ENCODE measurements around the gene MAIP1.

MAIP1 gene

DNA sequence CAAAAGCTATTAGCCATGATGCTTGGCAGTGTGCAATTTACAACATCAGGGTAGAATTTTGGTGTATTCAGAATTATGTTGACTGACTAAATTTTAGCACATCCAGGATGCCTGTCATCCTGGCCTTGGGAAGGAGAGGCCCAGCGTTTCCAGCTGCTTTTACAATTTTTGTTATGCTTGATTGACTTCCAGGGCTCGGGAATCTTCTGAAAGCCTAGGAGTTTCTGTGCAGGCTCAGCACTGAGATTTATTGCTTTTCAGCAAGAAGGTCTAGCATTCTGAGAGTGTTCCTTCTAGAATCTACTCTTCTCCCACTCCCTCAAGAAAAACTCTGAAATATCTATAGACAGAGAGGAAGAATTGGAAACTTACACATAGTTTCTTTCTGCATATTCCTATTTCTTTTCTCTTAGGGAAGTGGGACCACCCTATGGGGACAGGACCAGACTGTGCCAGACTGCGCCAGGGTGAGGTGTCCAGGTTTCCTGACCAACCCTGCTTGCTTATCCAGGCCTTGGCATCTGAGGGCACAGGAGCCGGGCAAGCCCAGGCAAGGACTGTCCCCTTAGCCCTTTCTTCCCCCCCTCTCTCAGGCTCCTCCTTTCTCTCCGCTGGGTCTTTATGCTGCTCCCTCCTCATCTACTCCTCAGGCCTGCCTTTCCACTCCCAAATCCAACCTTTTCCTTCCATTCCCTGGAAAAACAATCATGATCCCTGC is 26.9 kb downstream of the MAIP1 start:
- H3K27ac ChIP-seq (ENCODE audit: low read depth, low read length) = no peak overlapping the region
- H3K27me3 ChIP-seq (ENCODE audit: control insufficient read depth, insufficient read depth, low read length) = no peaks in the 10 kb centered on the region
- no peak overlapping the region for H3K4me3 ChIP-seq (ENCODE audit: low read length)
- H3K4me1 ChIP-seq (ENCODE audit: control insufficient read depth, insufficient read depth, low read length) = no peaks in the 10 kb centered on the region
- H3K9ac ChIP-seq (ENCODE audit: low read length) = no peak overlapping the region
- H3K36me3 ChIP-seq (ENCODE audit: control insufficient read depth, insufficient read depth, low read length) = no peaks in the 10 kb centered on the region

- Histone ChIP-seq H3K4me1 (ENCODE audit: control insufficient read depth, insufficient read depth, low read length) (peaks cover 2% of the 10 kb centered on the region), H3K9ac (ENCODE audit: low read length) (no peak overlapping the region), H3K27me3 (ENCODE audit: control insufficient read depth, insufficient read depth, low read length) (no peaks in the 10 kb centered on the region), H3K4me3 (ENCODE audit: low read length) (no peak overlapping the region), H3K36me3 (ENCODE audit: control insufficient read depth, insufficient read depth, low read length) (no peaks in the 10 kb centered on the region), H3K27ac (ENCODE audit: low read depth, low read length) (no peak overlapping the region)
Observed at GRCh38 chr2:199983534-199983933, 28.2 kb downstream of the MAIP1 start.

DNA sequence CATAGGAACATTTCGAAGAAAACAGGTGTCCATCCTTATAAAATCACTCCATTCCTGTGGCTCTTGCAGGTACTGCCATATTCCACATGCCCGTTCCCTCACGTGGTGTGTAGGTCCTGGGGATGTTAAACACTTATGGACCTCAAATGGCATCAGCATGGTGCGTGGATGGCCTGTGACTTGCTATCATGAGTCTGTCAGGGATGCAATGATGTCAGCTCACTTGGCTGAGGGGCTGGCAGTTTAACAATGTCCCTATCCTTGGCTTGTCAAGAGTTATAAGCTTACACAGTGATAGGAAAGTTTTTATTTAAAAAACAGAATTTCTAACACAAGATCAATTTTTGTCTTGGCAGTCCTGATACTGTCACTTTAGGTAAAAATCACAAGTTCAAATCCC is 28.8 kb downstream of the MAIP1 start:
- no peaks in the 10 kb centered on the region for H3K27me3 ChIP-seq (ENCODE audit: control insufficient read depth, insufficient read depth, low read length)
- no peak overlapping the region for H3K9ac ChIP-seq (ENCODE audit: low read length)
- no peaks in the 10 kb centered on the region for H3K36me3 ChIP-seq (ENCODE audit: control insufficient read depth, insufficient read depth, low read length)
- H3K4me3 ChIP-seq (ENCODE audit: low read length) = no peak overlapping the region
- no peak overlapping the region for H3K27ac ChIP-seq (ENCODE audit: low read depth, low read length)
- peaks cover 2% of the 10 kb centered on the region for H3K4me1 ChIP-seq (ENCODE audit: control insufficient read depth, insufficient read depth, low read length)

DNA sequence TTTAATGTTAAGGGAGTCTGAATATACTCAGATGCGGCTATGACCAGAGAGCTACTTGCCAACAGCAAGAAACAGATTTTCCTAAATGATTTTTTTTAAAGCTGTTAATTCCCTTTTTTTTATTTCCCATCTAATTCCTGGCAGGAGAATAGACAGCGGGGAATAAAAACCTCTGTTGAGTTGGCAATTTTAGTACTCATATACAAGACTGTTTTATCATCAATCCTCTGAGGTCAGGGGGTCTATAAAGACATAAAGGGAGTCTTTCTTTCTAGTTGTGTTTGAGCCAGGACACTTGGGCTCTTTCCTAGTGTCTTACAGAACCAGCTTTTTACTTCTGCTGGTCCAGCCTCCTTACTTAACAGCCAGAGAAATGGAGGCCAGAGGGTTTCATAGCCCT is 29.4 kb downstream of the MAIP1 start:
- H3K4me1 ChIP-seq (ENCODE audit: control insufficient read depth, insufficient read depth, low read length) = peaks cover 2% of the 10 kb centered on the region
- no peak overlapping the region for H3K9ac ChIP-seq (ENCODE audit: low read length)
- H3K4me3 ChIP-seq (ENCODE audit: low read length) = no peak overlapping the region
- H3K27me3 ChIP-seq (ENCODE audit: control insufficient read depth, insufficient read depth, low read length) = no peaks in the 10 kb centered on the region
- H3K36me3 ChIP-seq (ENCODE audit: control insufficient read depth, insufficient read depth, low read length) = no peaks in the 10 kb centered on the region
- no peak overlapping the region for H3K27ac ChIP-seq (ENCODE audit: low read depth, low read length)

- Histone ChIP-seq H3K27me3 (ENCODE audit: control insufficient read depth, insufficient read depth, low read length) (no peaks in the 10 kb centered on the region), H3K27ac (ENCODE audit: low read depth, low read length) (no peak overlapping the region)
Observed at GRCh38 chr2:199985625-199986207, 30.3 kb downstream of the MAIP1 start.

DNA sequence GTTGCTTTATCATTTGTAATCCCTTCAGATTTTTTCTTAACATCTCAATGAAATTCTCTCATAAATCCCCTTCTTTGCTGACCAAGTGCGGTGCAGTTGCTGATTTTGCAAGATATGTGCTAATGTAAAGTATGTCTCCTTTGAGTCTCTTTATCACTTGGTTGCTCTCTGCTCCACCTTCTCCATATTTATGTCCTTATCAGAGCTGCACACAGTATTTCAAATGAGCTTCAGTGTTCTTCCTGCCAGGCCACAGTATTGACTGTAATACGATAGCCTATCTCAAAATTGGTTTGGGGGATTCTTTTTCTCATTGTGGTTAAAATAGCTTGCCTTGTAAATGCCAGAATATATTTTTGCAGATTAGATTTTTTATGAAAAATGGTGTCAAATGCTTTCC is 32.2 kb downstream of the MAIP1 start:
- H3K9ac ChIP-seq (ENCODE audit: low read length) = no peak overlapping the region
- H3K4me1 ChIP-seq (ENCODE audit: control insufficient read depth, insufficient read depth, low read length) = peaks cover 2% of the 10 kb centered on the region
- H3K27ac ChIP-seq (ENCODE audit: low read depth, low read length) = no peak overlapping the region
- H3K4me3 ChIP-seq (ENCODE audit: low read length) = no peak overlapping the region
- H3K27me3 ChIP-seq (ENCODE audit: control insufficient read depth, insufficient read depth, low read length) = no peaks in the 10 kb centered on the region
- no peaks in the 10 kb centered on the region for H3K36me3 ChIP-seq (ENCODE audit: control insufficient read depth, insufficient read depth, low read length)

More at GRCh38 chr2:199985625-199986207, 30.3 kb downstream of the MAIP1 start:
- no peak overlapping the region for H3K9ac ChIP-seq (ENCODE audit: low read length)
- H3K36me3 ChIP-seq (ENCODE audit: control insufficient read depth, insufficient read depth, low read length) = no peaks in the 10 kb centered on the region
- peaks cover 2% of the 10 kb centered on the region for H3K4me1 ChIP-seq (ENCODE audit: control insufficient read depth, insufficient read depth, low read length)
- no peak overlapping the region for H3K4me3 ChIP-seq (ENCODE audit: low read length)

- Histone ChIP-seq H3K27me3 (ENCODE audit: control insufficient read depth, insufficient read depth, low read length) (no peaks in the 10 kb centered on the region), H3K4me3 (ENCODE audit: low read length) (no peak overlapping the region), H3K36me3 (ENCODE audit: control insufficient read depth, insufficient read depth, low read length) (no peaks in the 10 kb centered on the region), H3K4me1 (ENCODE audit: control insufficient read depth, insufficient read depth, low read length) (peaks cover 2% of the 10 kb centered on the region), H3K27ac (ENCODE audit: low read depth, low read length) (no peak overlapping the region), H3K9ac (ENCODE audit: low read length) (no peak overlapping the region)
Observed at GRCh38 chr2:199988151-199988550, 32.8 kb downstream of the MAIP1 start.

- no peaks in the 10 kb centered on the region for H3K36me3 ChIP-seq (ENCODE audit: control insufficient read depth, insufficient read depth, low read length)
- no peak overlapping the region for H3K4me3 ChIP-seq (ENCODE audit: low read length)
Observed at GRCh38 chr2:199989822-199990221, 34.4 kb downstream of the MAIP1 start.

DNA sequence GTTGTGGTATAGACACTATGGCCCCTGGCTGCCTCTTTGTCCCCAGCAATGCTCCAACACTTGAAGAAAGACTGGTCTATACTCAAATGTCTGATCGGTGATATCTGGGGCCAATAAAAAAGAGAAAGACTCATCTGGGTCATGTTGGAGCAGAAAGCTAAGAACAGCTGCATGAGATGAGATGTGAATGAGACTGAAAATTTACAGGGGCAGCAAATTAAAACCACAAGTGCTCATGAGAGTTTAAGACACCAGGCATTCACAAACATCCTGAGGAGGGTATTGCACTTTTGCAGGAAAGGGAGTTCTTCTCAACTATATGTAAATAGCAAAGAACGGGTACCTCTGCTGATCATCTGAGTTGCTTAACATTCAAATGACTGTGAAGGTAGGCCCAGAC is 36.3 kb downstream of the MAIP1 start:
- Histone ChIP-seq H3K4me3 (ENCODE audit: low read length) (no peak overlapping the region), H3K36me3 (ENCODE audit: control insufficient read depth, insufficient read depth, low read length) (no peaks in the 10 kb centered on the region), H3K9ac (ENCODE audit: low read length) (no peak overlapping the region), H3K4me1 (ENCODE audit: control insufficient read depth, insufficient read depth, low read length) (peaks cover 2% of the 10 kb centered on the region), H3K27me3 (ENCODE audit: control insufficient read depth, insufficient read depth, low read length) (no peaks in the 10 kb centered on the region), H3K27ac (ENCODE audit: low read depth, low read length) (no peak overlapping the region)

More at GRCh38 chr2:199989822-199990221, 34.4 kb downstream of the MAIP1 start:
- Histone ChIP-seq H3K27me3 (ENCODE audit: control insufficient read depth, insufficient read depth, low read length) (no peaks in the 10 kb centered on the region), H3K9ac (ENCODE audit: low read length) (no peak overlapping the region), H3K27ac (ENCODE audit: low read depth, low read length) (no peak overlapping the region), H3K4me1 (ENCODE audit: control insufficient read depth, insufficient read depth, low read length) (peaks cover 2% of the 10 kb centered on the region)

GRCh38 chr2:199992296-199992695 is 36.9 kb downstream of the MAIP1 start:
- H3K27ac ChIP-seq (ENCODE audit: low read depth, low read length) = no peak overlapping the region
- peaks cover 2% of the 10 kb centered on the region for H3K4me1 ChIP-seq (ENCODE audit: control insufficient read depth, insufficient read depth, low read length)
- no peak overlapping the region for H3K4me3 ChIP-seq (ENCODE audit: low read length)
- H3K36me3 ChIP-seq (ENCODE audit: control insufficient read depth, insufficient read depth, low read length) = no peaks in the 10 kb centered on the region
- H3K9ac ChIP-seq (ENCODE audit: low read length) = no peak overlapping the region
- H3K27me3 ChIP-seq (ENCODE audit: control insufficient read depth, insufficient read depth, low read length) = no peaks in the 10 kb centered on the region

DNA sequence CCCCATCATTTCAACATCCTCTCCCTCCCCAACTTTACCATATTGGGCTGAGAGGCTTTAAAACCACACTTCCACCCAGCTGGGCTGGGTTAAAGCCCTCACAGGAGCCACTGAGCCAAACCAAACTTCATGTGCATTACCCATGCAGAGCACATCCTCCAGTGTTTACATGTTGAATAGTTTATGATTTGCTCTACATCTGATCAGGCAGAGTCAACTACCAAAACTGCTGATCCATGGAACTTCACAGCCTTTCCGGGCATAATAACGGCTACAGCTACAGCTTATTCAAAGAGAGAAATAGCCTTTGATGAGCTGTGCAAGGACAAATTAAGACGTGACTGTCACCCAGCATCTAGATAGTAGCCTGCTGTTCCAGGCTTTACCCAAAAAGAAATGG is 39.0 kb downstream of the MAIP1 start:
- no peak overlapping the region for H3K9ac ChIP-seq (ENCODE audit: low read length)
- H3K4me1 ChIP-seq (ENCODE audit: control insufficient read depth, insufficient read depth, low read length) = no peaks in the 10 kb centered on the region
- no peaks in the 10 kb centered on the region for H3K36me3 ChIP-seq (ENCODE audit: control insufficient read depth, insufficient read depth, low read length)
- H3K4me3 ChIP-seq (ENCODE audit: low read length) = no peak overlapping the region
- no peaks in the 10 kb centered on the region for H3K27me3 ChIP-seq (ENCODE audit: control insufficient read depth, insufficient read depth, low read length)
- H3K27ac ChIP-seq (ENCODE audit: low read depth, low read length) = no peak overlapping the region

DNA sequence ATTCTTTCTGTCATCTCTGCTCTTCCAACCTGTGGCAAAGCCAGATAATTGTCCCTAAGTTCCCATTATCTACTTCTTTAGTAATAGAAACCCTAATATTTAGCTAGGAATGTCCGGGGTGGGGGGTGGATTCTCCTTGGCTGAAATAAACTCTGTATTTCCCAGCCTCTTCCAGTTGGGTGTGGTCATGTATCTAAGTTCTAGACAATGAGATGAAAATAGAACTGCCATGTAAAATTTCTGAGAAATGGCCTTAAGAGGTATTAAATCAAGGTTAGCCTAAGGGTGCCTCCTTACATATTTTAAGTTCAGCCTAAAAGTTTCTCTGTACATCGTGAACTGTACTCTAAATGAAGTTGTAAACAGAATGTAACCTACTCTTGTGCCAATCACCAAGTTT is 39.5 kb downstream of the MAIP1 start:
- H3K4me1 ChIP-seq (ENCODE audit: control insufficient read depth, insufficient read depth, low read length) = no peaks in the 10 kb centered on the region
- H3K27me3 ChIP-seq (ENCODE audit: control insufficient read depth, insufficient read depth, low read length) = no peaks in the 10 kb centered on the region
- H3K4me3 ChIP-seq (ENCODE audit: low read length) = no peak overlapping the region
- H3K36me3 ChIP-seq (ENCODE audit: control insufficient read depth, insufficient read depth, low read length) = no peaks in the 10 kb centered on the region
- H3K9ac ChIP-seq (ENCODE audit: low read length) = no peak overlapping the region
- H3K27ac ChIP-seq (ENCODE audit: low read depth, low read length) = no peak overlapping the region

- Histone ChIP-seq H3K4me1 (ENCODE audit: control insufficient read depth, insufficient read depth, low read length) (no peaks in the 10 kb centered on the region), H3K27ac (ENCODE audit: low read depth, low read length) (no peak overlapping the region), H3K4me3 (ENCODE audit: low read length) (no peak overlapping the region)
Observed at GRCh38 chr2:199997296-199997695, 41.9 kb downstream of the MAIP1 start.

More at GRCh38 chr2:199997296-199997695, 41.9 kb downstream of the MAIP1 start:
- no peaks in the 10 kb centered on the region for H3K36me3 ChIP-seq (ENCODE audit: control insufficient read depth, insufficient read depth, low read length)
- H3K27me3 ChIP-seq (ENCODE audit: control insufficient read depth, insufficient read depth, low read length) = no peaks in the 10 kb centered on the region
- H3K9ac ChIP-seq (ENCODE audit: low read length) = no peak overlapping the region
